Activated naive CD4-positive, alpha-beta T cell treated with anti-CD3 and anti-CD28 coated beads, Interleukin-2, amount 50 U/mL, for 72 hours (primary cell): ENCODE results near the gene DOK6. TPM values are rescaled to one million over a fixed set of nuclear protein-coding genes. Genes with fewer than 3 reads are reported as not detected.
"Not testable (repeated sequence)": the region's sequence is repeated elsewhere in the genome, so short reads cannot be mapped to it uniquely, and the experiment has no call there.

Experiments
- ATAC-seq, 2 donors: fragments of 150-1000 bp; cut with Tn5 transposase; 2 replicates each; pipeline ENCODE4 v1.10.0; 2021; ENCODE audit warnings: mild to moderate bottlenecking in 2 of 2, moderate library complexity in 2 of 2
- DNase-seq, 2 donors: peaks; one replicate each; pipeline ENCODE4 v3.0.0; 2021 to 2022; ENCODE audit warnings: low spot score in 2 of 2
- H3K27ac Mint-ChIP-seq, 2 donors: one replicate each; pipeline ENCODE4 v1.8.0; 2022; ENCODE audit warnings: mild to moderate bottlenecking in 2 of 2, mixed read lengths in 2 of 2
- H3K36me3 Mint-ChIP-seq, 2 donors: one replicate each; pipeline ENCODE4 v1.8.0; 2022; ENCODE audit warnings: mixed read lengths in 2 of 2
- H3K9me3 Mint-ChIP-seq, 2 donors: one replicate each; pipeline ENCODE4 v1.8.0; 2022; ENCODE audit warnings: mixed read lengths in 2 of 2
- total RNA-seq, 2 donors: library from RNA; stranded (reverse); gene quantifications; one replicate each; pipeline ENCODE4 v1.2.3, GENCODE V29; 2022

Gene DOK6
- total RNA-seq: not detected

- DNase-seq (peak in 1 of 2 donors; percentile 10), ATAC-seq (peak in 1 of 2 donors; percentile 45)
- no peaks in the 10 kb centered on the region for H3K9me3 Mint-ChIP-seq
- no peak within 1 kb of the TSS for H3K27ac Mint-ChIP-seq
- peaks cover 0 to 7% of the 10 kb centered on the region in 2 donors for H3K36me3 Mint-ChIP-seq
These were observed at the start of gene DOK6 for GRCh38 chr18:69400253-69400975. Gene DOK6, plus strand, starts transcription at chr18:69400888.

- Mint-ChIP-seq H3K27ac (no peak overlapping the region), H3K36me3 (peaks cover 0 to 4% of the 10 kb centered on the region in 2 donors), H3K9me3 (peaks cover 0 to 4% of the 10 kb centered on the region in 2 donors)
- ATAC-seq (no peak), DNase-seq (no peak)
These were observed 47.7 kb upstream of the DOK6 start for GRCh38 chr18:69353023-69353422.

- ATAC-seq: no peak
- Mint-ChIP-seq H3K27ac (no peak overlapping the region), H3K36me3 (peaks cover 6 to 8% of the 10 kb centered on the region in 2 donors), H3K9me3 (peaks cover 7 to 11% of the 10 kb centered on the region in 2 donors)
- DNase-seq: no peak
These were observed 43.1 kb upstream of the DOK6 start for GRCh38 chr18:69357590-69357989.

- H3K27ac Mint-ChIP-seq: no peak overlapping the region
- peaks cover 6 to 8% of the 10 kb centered on the region in 2 donors for H3K36me3 Mint-ChIP-seq
- peaks cover 7 to 11% of the 10 kb centered on the region in 2 donors for H3K9me3 Mint-ChIP-seq
These were observed 42.3 kb upstream of the DOK6 start for GRCh38 chr18:69358212-69358895.

GRCh38 chr18:69359768-69360167, 40.9 kb upstream of the DOK6 start:
- peaks cover 7 to 11% of the 10 kb centered on the region in 2 donors for H3K9me3 Mint-ChIP-seq
- not testable (repeated sequence) for ATAC-seq, DNase-seq, H3K36me3 Mint-ChIP-seq, H3K27ac Mint-ChIP-seq

More at GRCh38 chr18:69358212-69358895, 42.3 kb upstream of the DOK6 start:
- DNase-seq (no peak), ATAC-seq (no peak)

GRCh38 chr18:69364930-69365329, 35.8 kb upstream of the DOK6 start:
- peaks cover 3 to 6% of the 10 kb centered on the region in 2 donors for H3K9me3 Mint-ChIP-seq
- ATAC-seq (no peak), DNase-seq (no peak)
- H3K36me3 Mint-ChIP-seq: peaks cover 2 to 3% of the 10 kb centered on the region in 2 donors
- no peak overlapping the region for H3K27ac Mint-ChIP-seq

GRCh38 chr18:69365658-69366057, 35.0 kb upstream of the DOK6 start:
- Mint-ChIP-seq H3K9me3 (peaks cover 0 to under 1% of the 10 kb centered on the region in 2 donors), H3K36me3 (no peaks in the 10 kb centered on the region), H3K27ac (no peak overlapping the region)
- DNase-seq (no peak), ATAC-seq (no peak)

- DNase-seq (no peak), ATAC-seq (no peak)
- Mint-ChIP-seq H3K27ac (no peak overlapping the region), H3K9me3 (no peaks in the 10 kb centered on the region), H3K36me3 (no peaks in the 10 kb centered on the region)
These were observed 33.6 kb upstream of the DOK6 start for GRCh38 chr18:69367104-69367503.

- ATAC-seq: no peak
- no peaks in the 10 kb centered on the region for H3K36me3 Mint-ChIP-seq
- no peak overlapping the region for H3K27ac Mint-ChIP-seq
- no peaks in the 10 kb centered on the region for H3K9me3 Mint-ChIP-seq
- DNase-seq: no peak
These were observed 29.0 kb upstream of the DOK6 start for GRCh38 chr18:69371729-69372128.

GRCh38 chr18:69380324-69380723, 20.4 kb upstream of the DOK6 start:
- ATAC-seq: no peak
- no peaks in the 10 kb centered on the region for H3K36me3 Mint-ChIP-seq
- DNase-seq: no peak
- H3K9me3 Mint-ChIP-seq: no peaks in the 10 kb centered on the region
- H3K27ac Mint-ChIP-seq: no peak overlapping the region

- Mint-ChIP-seq H3K36me3 (no peaks in the 10 kb centered on the region), H3K27ac (no peak overlapping the region), H3K9me3 (no peaks in the 10 kb centered on the region)
- DNase-seq (no peak), ATAC-seq (no peak)
These were observed 17.5 kb upstream of the DOK6 start for GRCh38 chr18:69383186-69383585.

GRCh38 chr18:69387186-69387585, 13.5 kb upstream of the DOK6 start:
- no peak for ATAC-seq
- Mint-ChIP-seq H3K36me3 (no peaks in the 10 kb centered on the region), H3K27ac (no peak overlapping the region), H3K9me3 (no peaks in the 10 kb centered on the region)
- DNase-seq: no peak

GRCh38 chr18:69388222-69388621, 12.5 kb upstream of the DOK6 start:
- DNase-seq (no peak), ATAC-seq (no peak)
- H3K36me3 Mint-ChIP-seq: no peaks in the 10 kb centered on the region
- H3K27ac Mint-ChIP-seq: no peak overlapping the region
- no peaks in the 10 kb centered on the region for H3K9me3 Mint-ChIP-seq

- ATAC-seq: no peak
- no peaks in the 10 kb centered on the region for H3K9me3 Mint-ChIP-seq
- no peak for DNase-seq
- peaks cover 0 to 7% of the 10 kb centered on the region in 2 donors for H3K36me3 Mint-ChIP-seq
- no peak overlapping the region for H3K27ac Mint-ChIP-seq
These were observed 3.6 kb upstream of the DOK6 start for GRCh38 chr18:69397096-69397495.

- DNase-seq: no peak
- Mint-ChIP-seq H3K9me3 (no peaks in the 10 kb centered on the region), H3K27ac (no peak overlapping the region), H3K36me3 (peaks cover 0 to 7% of the 10 kb centered on the region in 2 donors)
- no peak for ATAC-seq
These were observed 1.4 kb upstream of the DOK6 start for GRCh38 chr18:69399253-69399652.

- DNase-seq (no peak), ATAC-seq (no peak)
- H3K9me3 Mint-ChIP-seq: no peaks in the 10 kb centered on the region
- peaks cover 0 to 7% of the 10 kb centered on the region in 2 donors for H3K36me3 Mint-ChIP-seq
- no peak overlapping the region for H3K27ac Mint-ChIP-seq
These were observed 213 bp downstream of the DOK6 start for GRCh38 chr18:69400976-69401225.

- H3K9me3 Mint-ChIP-seq: no peaks in the 10 kb centered on the region
- DNase-seq (peak in 1 of 2 donors; percentile 10), ATAC-seq (peak in 1 of 2 donors; percentile 51)
- peaks cover 0 to 7% of the 10 kb centered on the region in 2 donors for H3K36me3 Mint-ChIP-seq
- no peak overlapping the region for H3K27ac Mint-ChIP-seq
These were observed 711 bp downstream of the DOK6 start for GRCh38 chr18:69401226-69401971.
